HG03521 (cell line): Measurements from ENCODE around the gene ARMC9.

Source experiments
- ATAC-seq: cut with Tn5 transposase; IDR thresholded peaks from one replicate; pipeline ENCODE4 v1.9.1; 2021; ENCODE audit warnings: mild to moderate bottlenecking, moderate library complexity; ENCODE audit not compliant: unreplicated experiment

The ARMC9 gene

GRCh38 chr2:231411831-231412617 lies 213.6 kb downstream of the ARMC9 start:
- ATAC-seq = peak; percentile 96

- ATAC-seq = no peak
Measured at GRCh38 chr2:231412618-231412963, 214.2 kb downstream of the ARMC9 start.

GRCh38 chr2:231413456-231413855 lies 215.0 kb downstream of the ARMC9 start:
- no peak for ATAC-seq

GRCh38 chr2:231413921-231414476 lies 215.6 kb downstream of the ARMC9 start:
- no peak for ATAC-seq

- no peak for ATAC-seq
Measured at GRCh38 chr2:231415029-231415428, 216.6 kb downstream of the ARMC9 start.

- no peak for ATAC-seq
Measured at GRCh38 chr2:231418820-231419640, 220.6 kb downstream of the ARMC9 start.

GRCh38 chr2:231421051-231421580 lies 222.7 kb downstream of the ARMC9 start:
- no peak for ATAC-seq

- ATAC-seq = no peak
Measured at GRCh38 chr2:231422056-231422455, 223.6 kb downstream of the ARMC9 start.

- ATAC-seq = no peak
Measured at GRCh38 chr2:231423176-231423575, 224.7 kb downstream of the ARMC9 start.
